SK-N-MC (cell line): ENCODE results near the gene MTFR1L.

Experiments used
- EZH2 ChIP-seq: fragments of 200-600 bp; sonication (generic); IDR thresholded peaks from one replicate; pipeline ENCODE4 v1.6.1; 2017; ENCODE audit warnings: antibody characterized with exemption
- POLR2AphosphoS5 ChIP-seq: IDR thresholded peaks from 2 replicates; pipeline ENCODE4 v1.6.1; 2012; ENCODE audit warnings: mild to moderate bottlenecking, low read depth, low read length, borderline replicate concordance

- TF ChIP-seq POLR2AphosphoS5 (no peak), EZH2 (no peak)
Observed at GRCh38 chr1:25843483-25843882, 23.7 kb downstream of the MTFR1L start.
